ENCODE data around the gene EPB41L4A.
"Not testable (repeated sequence)": the region's sequence is repeated elsewhere in the genome, so short reads cannot be mapped to it uniquely, and the experiment has no call there.

The EPB41L4A gene

GRCh38 chr5:112401924-112402323 is 17.2 kb downstream of the EPB41L4A start:
- no peak for DNase-seq (ENCODE audit: low read depth)

GRCh38 chr5:112397690-112398089 is 21.4 kb downstream of the EPB41L4A start:
- no peak for DNase-seq (ENCODE audit: low read depth)

GRCh38 chr5:112396430-112396829 is 22.6 kb downstream of the EPB41L4A start:
- no peak for DNase-seq (ENCODE audit: low read depth)

- DNase-seq (ENCODE audit: low read depth): not testable (repeated sequence)
These were observed 23.8 kb downstream of the EPB41L4A start for GRCh38 chr5:112395299-112395698.

GRCh38 chr5:112390327-112390726 is 28.8 kb downstream of the EPB41L4A start:
- no peak for DNase-seq (ENCODE audit: low read depth)

- no peak for DNase-seq (ENCODE audit: low read depth)
These were observed 30.3 kb downstream of the EPB41L4A start for GRCh38 chr5:112388739-112389138.

GRCh38 chr5:112388074-112388473 is 31.0 kb downstream of the EPB41L4A start:
- no peak for DNase-seq (ENCODE audit: low read depth)

- DNase-seq (ENCODE audit: low read depth): no peak
These were observed 32.3 kb downstream of the EPB41L4A start for GRCh38 chr5:112386766-112387165.

GRCh38 chr5:112385969-112386368 is 33.1 kb downstream of the EPB41L4A start:
- DNase-seq (ENCODE audit: low read depth): no peak

GRCh38 chr5:112385566-112385965 is 33.5 kb downstream of the EPB41L4A start:
- DNase-seq (ENCODE audit: low read depth): no peak

- no peak for DNase-seq (ENCODE audit: low read depth)
These were observed 34.6 kb downstream of the EPB41L4A start for GRCh38 chr5:112384523-112384922.

GRCh38 chr5:112382886-112383285 is 36.2 kb downstream of the EPB41L4A start:
- DNase-seq (ENCODE audit: low read depth): no peak

- no peak for DNase-seq (ENCODE audit: low read depth)
These were observed 37.6 kb downstream of the EPB41L4A start for GRCh38 chr5:112381521-112381920.

GRCh38 chr5:112379542-112380325 is 39.3 kb downstream of the EPB41L4A start:
- DNase-seq (ENCODE audit: low read depth): no peak

GRCh38 chr5:112374818-112375217 is 44.3 kb downstream of the EPB41L4A start:
- DNase-seq (ENCODE audit: low read depth): no peak

- no peak for DNase-seq (ENCODE audit: low read depth)
These were observed 44.7 kb downstream of the EPB41L4A start for GRCh38 chr5:112374356-112374755.

- DNase-seq (ENCODE audit: low read depth): no peak
These were observed 45.2 kb downstream of the EPB41L4A start for GRCh38 chr5:112373885-112374284.

GRCh38 chr5:112372543-112372942 is 46.5 kb downstream of the EPB41L4A start:
- no peak for DNase-seq (ENCODE audit: low read depth)

- DNase-seq (ENCODE audit: low read depth): no peak
These were observed 48.0 kb downstream of the EPB41L4A start for GRCh38 chr5:112371067-112371466.

GRCh38 chr5:112367400-112367799 is 51.7 kb downstream of the EPB41L4A start:
- no peak for DNase-seq (ENCODE audit: low read depth)

- DNase-seq (ENCODE audit: low read depth): no peak
These were observed 52.1 kb downstream of the EPB41L4A start for GRCh38 chr5:112366987-112367386.

- DNase-seq (ENCODE audit: low read depth): not testable (repeated sequence)
These were observed 58.3 kb downstream of the EPB41L4A start for GRCh38 chr5:112360740-112361139.

GRCh38 chr5:112356178-112356956 is 62.7 kb downstream of the EPB41L4A start:
- no peak for DNase-seq (ENCODE audit: low read depth)

Data from stimulated activated CD8-positive, alpha-beta memory T cell treated with anti-CD3 and anti-CD28 coated beads, Interleukin-15, amount 100 ng/mL, for 24 hours (primary cell).